GM23248 (cell line): Measurements from ENCODE around the gene PDCD4.

Experiments used
- EZH2 ChIP-seq: fragments of 200-600 bp; sonication (generic); IDR thresholded peaks from 2 replicates; pipeline ENCODE4 v1.6.1; 2018; ENCODE audit warnings: antibody characterized with exemption, mild to moderate bottlenecking; ENCODE audit not compliant: insufficient read depth, poor library complexity, severe bottlenecking
- EZH2phosphoT487 ChIP-seq: fragments of 200-600 bp; sonication (generic); IDR thresholded peaks from 2 replicates; pipeline ENCODE4 v1.6.1; 2018; ENCODE audit warnings: antibody characterized with exemption, moderate library complexity, mild to moderate bottlenecking, low read depth; ENCODE audit not compliant: insufficient read depth

DNA sequence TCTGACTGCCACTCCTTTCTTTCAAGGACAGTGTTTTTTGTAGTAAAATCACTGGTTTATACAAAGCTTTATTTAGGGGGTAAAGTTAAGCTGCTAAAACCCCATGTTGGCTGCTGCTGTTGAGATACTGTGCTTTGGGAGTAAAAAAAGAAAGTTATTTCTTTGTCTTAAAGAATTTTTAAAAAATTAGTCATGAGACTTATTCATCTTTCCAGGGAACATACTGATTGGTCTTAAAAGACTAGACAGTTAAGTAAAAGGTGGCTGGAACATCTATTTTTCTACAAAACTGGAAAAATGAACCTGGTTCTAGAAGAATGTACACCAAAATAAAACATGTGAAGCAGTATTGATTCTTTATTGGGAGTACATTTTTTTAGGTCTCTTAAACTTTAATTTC lies 26.7 kb downstream of the PDCD4 start:
- TF ChIP-seq EZH2phosphoT487, result no peak
- no peak for TF ChIP-seq EZH2
